Measurements from ENCODE around the gene STEAP1B. TPM values are rescaled to one million over a fixed set of nuclear protein-coding genes. Genes with fewer than 3 reads are reported as not detected.

The STEAP1B gene
- total RNA-seq, 4 donors from 2014 or later: 1.6 to 2.2 (median 1.6) TPM

DNA sequence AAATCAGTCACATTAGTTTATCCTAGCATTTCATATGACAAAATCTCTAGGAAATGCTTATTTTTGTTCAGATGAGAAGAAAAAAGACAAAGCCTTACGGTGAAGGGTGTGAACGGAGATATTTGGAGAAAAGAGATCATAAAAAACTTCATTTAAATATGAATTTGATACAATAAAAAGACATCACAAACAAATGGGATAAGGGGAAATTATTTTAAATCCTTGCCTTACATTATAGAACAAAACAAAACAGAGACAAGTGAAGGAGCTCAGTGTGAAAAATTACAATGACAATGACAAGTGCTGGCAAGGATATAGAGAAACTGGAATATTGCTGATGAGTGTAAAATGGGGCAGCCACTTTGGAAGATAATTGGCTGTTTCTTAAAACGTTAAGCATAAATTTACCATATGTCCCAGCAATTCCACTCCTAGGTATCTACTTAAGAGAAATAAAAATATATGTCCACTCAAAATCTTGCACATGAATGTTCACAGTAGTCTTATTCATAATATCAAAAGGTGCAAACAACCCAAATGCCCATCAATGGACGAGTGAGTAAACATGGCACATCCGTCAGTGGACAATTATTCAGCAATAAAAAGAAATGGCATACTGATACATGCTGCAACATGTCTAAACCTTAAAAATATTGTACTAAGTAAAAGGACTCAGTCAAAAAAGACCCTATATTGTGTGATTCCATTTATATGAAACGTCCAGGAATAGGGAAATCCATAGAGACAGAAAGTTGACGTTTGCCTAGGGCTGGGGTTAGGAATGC is 77.0 kb downstream of the STEAP1B start:
- WGBS: 89% methylated on average over 7 of the region's 7 CpGs
- H3K4me1 ChIP-seq: no peaks in the 10 kb centered on the region
- no peak overlapping the region for H3K27ac ChIP-seq (replicated peaks in 1 of 4)
- DNase-seq (ENCODE audit: extremely low spot score): no peak
- intact Hi-C loops (cut with DNase I): no loop called here
- no peaks in the 10 kb centered on the region for H3K9me3 ChIP-seq
- TF ChIP-seq POLR2A (IDR thresholded peaks at IDR 0.05; ENCODE audit: low read depth): no peak
- no peak for TF ChIP-seq EP300 (IDR thresholded peaks at IDR 0.05)
- TF ChIP-seq POLR2AphosphoS5 (IDR thresholded peaks at IDR 0.05): no peak
- TF ChIP-seq, protein P1, sequence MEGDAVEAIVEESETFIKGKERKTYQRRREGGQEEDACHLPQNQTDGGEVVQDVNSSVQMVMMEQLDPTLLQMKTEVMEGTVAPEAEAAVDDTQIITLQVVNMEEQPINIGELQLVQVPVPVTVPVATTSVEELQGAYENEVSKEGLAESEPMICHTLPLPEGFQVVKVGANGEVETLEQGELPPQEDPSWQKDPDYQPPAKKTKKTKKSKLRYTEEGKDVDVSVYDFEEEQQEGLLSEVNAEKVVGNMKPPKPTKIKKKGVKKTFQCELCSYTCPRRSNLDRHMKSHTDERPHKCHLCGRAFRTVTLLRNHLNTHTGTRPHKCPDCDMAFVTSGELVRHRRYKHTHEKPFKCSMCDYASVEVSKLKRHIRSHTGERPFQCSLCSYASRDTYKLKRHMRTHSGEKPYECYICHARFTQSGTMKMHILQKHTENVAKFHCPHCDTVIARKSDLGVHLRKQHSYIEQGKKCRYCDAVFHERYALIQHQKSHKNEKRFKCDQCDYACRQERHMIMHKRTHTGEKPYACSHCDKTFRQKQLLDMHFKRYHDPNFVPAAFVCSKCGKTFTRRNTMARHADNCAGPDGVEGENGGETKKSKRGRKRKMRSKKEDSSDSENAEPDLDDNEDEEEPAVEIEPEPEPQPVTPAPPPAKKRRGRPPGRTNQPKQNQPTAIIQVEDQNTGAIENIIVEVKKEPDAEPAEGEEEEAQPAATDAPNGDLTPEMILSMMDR (IDR thresholded peaks at IDR 0.05): no peak
- no peaks in the 10 kb centered on the region for H3K36me3 ChIP-seq
- H3K27me3 ChIP-seq: peaks cover 0 to 5% (median 0%) of the 10 kb centered on the region in 4 donors
- no peak overlapping the region for H3K4me3 ChIP-seq

DNA sequence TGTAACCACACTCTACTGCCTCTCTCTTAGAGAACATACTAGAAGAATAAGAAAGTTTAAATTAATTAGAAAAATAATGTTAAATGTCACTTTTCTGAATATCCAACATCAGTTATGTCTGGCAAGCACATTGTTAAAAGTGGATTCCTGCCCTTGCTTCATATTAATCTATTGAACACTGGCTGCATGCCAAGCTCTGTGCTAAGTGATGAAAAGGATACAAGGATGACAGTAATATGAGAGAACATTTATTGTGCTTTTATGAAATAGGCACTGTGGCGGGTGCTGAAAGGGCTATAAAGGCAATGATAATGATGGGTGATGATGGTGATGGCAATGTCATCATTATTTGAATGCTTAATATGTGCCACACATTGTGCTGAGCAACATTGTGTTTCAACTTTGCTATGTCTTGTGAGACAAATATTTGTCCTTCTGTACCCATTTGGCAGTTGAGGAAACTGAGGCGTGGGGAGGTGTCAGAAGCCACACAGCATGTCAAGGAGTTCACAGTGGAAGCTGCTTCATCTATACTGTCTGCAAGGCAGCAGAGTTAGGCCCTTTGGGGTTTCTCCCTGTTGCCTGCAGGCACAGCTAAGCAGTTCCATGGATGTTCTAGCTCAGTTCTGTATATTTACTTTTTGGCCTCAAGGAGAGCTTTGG is 78.9 kb downstream of the STEAP1B start:
- DNase-seq (ENCODE audit: extremely low spot score): peak; percentile 53
- Histone ChIP-seq H3K27me3 (peaks cover 0 to 7% (median 0%) of the 10 kb centered on the region in 4 donors), H3K9me3 (no peaks in the 10 kb centered on the region), H3K27ac (replicated peaks in 1 of 4) (no peak overlapping the region), H3K36me3 (no peaks in the 10 kb centered on the region), H3K4me1 (no peaks in the 10 kb centered on the region), H3K4me3 (no peak overlapping the region)
- WGBS: 84% methylated on average over 2 of the region's 2 CpGs
- TF ChIP-seq POLR2AphosphoS5 (IDR thresholded peaks at IDR 0.05) (no peak), EP300 (IDR thresholded peaks at IDR 0.05) (no peak), POLR2A (IDR thresholded peaks at IDR 0.05; ENCODE audit: low read depth) (no peak)
- TF ChIP-seq, protein P1 (IDR thresholded peaks at IDR 0.05): no peak
- intact Hi-C loops (cut with DNase I): no loop called here

DNA sequence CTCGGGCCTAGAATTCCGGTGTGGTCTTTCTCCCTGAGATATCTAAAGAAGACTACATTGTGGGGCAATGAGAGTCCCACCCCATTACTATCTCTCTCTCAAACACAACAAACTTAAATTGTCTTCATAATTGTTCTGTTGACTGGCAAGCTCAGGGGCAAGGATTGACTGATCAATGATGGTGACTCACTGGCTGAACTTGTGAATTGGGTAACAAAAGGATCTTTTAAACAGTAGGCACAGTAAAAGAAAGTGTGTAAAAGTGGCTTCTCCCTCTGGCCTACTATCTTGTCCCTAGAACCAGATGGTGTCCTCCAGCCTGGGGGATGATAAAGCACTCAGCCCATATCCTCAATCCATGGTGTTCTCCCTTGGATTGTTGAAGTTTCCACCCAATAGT is 80.0 kb downstream of the STEAP1B start:
- Histone ChIP-seq H3K9me3 (no peaks in the 10 kb centered on the region), H3K27ac (replicated peaks in 1 of 4) (no peak overlapping the region), H3K36me3 (no peaks in the 10 kb centered on the region), H3K4me3 (no peak overlapping the region), H3K27me3 (peaks cover 0 to 7% (median 0%) of the 10 kb centered on the region in 4 donors), H3K4me1 (no peaks in the 10 kb centered on the region)
- DNase-seq (ENCODE audit: extremely low spot score): no peak
- no peak for TF ChIP-seq EP300 (IDR thresholded peaks at IDR 0.05)
- WGBS: 96% methylated on average over 2 of the region's 2 CpGs
- intact Hi-C loops (cut with DNase I): no loop called here

DNA sequence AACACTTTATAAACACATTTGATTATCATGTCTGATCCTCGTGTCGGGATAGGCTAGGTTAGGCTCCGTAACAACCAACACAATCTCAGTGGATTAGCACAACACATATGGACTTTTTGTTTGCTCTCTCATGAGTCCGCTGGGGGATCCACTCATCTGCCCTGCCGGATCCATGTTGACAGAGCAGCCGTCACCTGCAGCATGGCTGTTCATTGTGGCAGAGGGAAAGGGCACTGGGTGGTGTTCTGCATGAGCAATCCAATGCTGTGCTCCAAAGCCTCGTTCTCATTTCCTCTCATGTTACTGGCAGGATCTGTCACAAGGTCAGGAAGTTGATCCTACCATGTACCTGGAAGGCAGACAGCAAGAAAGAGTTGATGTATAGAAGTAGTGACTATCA is 80.5 kb downstream of the STEAP1B start:
- Histone ChIP-seq H3K27me3 (peaks cover 0 to 7% (median 0%) of the 10 kb centered on the region in 4 donors), H3K36me3 (no peaks in the 10 kb centered on the region), H3K9me3 (no peaks in the 10 kb centered on the region), H3K27ac (replicated peaks in 1 of 4) (no peak overlapping the region), H3K4me1 (no peaks in the 10 kb centered on the region), H3K4me3 (no peak overlapping the region)
- intact Hi-C loops (cut with DNase I): no loop called here
- WGBS: 94% methylated on average over 7 of the region's 7 CpGs
- TF ChIP-seq POLR2AphosphoS5 (IDR thresholded peaks at IDR 0.05) (no peak), EP300 (IDR thresholded peaks at IDR 0.05) (no peak), POLR2A (IDR thresholded peaks at IDR 0.05; ENCODE audit: low read depth) (no peak)
- TF ChIP-seq, protein P1 (IDR thresholded peaks at IDR 0.05): no peak
- peak; percentile 47 for DNase-seq (ENCODE audit: extremely low spot score)

DNA sequence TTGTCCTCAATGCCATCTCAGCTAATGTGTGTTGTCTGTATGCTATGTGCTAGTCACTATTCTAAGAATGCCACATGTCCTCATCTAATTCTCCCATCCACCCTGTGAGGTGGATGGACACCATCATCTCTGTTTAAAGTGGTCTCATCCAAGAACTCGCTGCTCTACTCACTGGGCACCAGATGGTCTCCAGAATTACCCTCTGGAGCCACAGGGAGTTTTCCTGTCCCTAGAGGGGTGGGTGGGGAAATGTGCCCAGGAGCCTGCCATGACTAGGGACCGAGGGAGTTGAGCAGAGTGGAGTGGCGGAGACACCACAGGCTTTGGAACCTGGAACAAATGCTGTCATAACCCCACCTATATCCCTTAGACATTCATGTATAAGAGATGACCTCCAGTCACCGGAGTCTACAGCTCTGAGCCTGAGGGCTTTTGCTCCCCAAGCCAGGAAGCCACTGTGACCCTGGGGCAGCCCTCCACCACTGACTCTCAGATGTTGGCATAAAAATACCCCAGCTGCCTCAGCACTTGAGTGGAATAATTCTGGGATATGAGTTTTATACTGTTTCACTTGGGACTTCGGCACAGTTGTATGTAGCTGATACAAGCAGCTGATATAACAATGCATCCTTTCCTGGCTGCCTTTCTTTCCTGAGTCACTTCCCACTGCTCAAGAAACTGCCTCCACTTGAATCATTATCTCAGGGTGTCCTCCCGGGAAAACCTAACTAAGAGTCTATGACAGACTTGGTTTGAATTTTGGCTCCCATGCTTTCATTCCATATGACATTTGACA is 81.5 kb downstream of the STEAP1B start:
- H3K27ac ChIP-seq (replicated peaks in 1 of 4): no peak overlapping the region
- H3K27me3 ChIP-seq: peaks cover 0 to 7% (median 0%) of the 10 kb centered on the region in 4 donors
- peak; percentile 88 for DNase-seq (ENCODE audit: extremely low spot score)
- no peaks in the 10 kb centered on the region for H3K36me3 ChIP-seq
- H3K4me3 ChIP-seq: no peak overlapping the region
- intact Hi-C loops (cut with DNase I): no loop called here
- WGBS: 88% methylated on average over 6 of the region's 6 CpGs
- TF ChIP-seq EP300 (IDR thresholded peaks at IDR 0.05): no peak
- no peaks in the 10 kb centered on the region for H3K4me1 ChIP-seq
- no peaks in the 10 kb centered on the region for H3K9me3 ChIP-seq

Measured in esophagus muscularis mucosa (tissue), 4 donors.